ENCODE measurements around the gene STXBP1. TPM values are rescaled to one million over a fixed set of nuclear protein-coding genes. Genes with fewer than 3 reads are reported as not detected.

The STXBP1 gene
- total and polyA plus RNA-seq, 2 donors (not counting 3 experiments of a cell fraction or from before 2014, with no cell fraction given), result 18.8 to 51.3 TPM

DNA sequence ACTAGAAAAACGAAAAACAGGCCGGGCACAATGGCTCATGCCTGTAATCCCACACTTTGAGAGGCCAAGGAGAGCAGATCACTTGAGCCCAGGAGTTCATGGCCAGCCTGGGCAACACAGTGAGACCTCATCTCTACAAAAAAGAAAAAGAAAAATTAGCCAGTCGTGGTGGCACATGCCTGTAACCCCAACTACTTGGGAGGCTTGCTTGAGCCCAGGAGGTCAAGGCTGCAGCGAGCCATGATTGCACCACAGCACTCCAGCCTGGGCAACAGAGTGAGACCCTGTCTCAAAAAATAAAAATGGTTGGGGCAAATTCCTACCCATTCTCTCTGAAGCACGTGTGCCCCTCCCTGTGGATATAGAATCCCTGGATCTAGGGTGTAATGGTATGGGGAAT lies 86.3 kb downstream of the STXBP1 start:
- ChIA-PET POLR2A (no interaction called here), CTCF (interaction anchor here (0.5 to 1.4 kb wide), 3 partner anchors 8 to 96 kb away, joined by 3 read pairs; no protein-coding TSS in a partner anchor)
- H4K20me1 ChIP-seq (replicated peaks; ENCODE audit: control insufficient read depth, extremely low read depth, insufficient read depth, low read length), result no peaks in the 10 kb centered on the region
- intact Hi-C loops (cut with micrococcal nuclease), result loop anchor here (5.0 kb wide), 1 partner anchor 86 kb away; the partner anchor contains the start of gene STXBP1
- no peak overlapping the region for H3K27ac ChIP-seq (ENCODE audit: insufficient read depth, low read depth, low read length)
- H3K4me1 ChIP-seq (ENCODE audit: control insufficient read depth, extremely low read depth, insufficient read depth, low read length), result no peaks in the 10 kb centered on the region
- no peak overlapping the region for H3K4me2 ChIP-seq (ENCODE audit: insufficient read depth, low read length)
- FAIRE-seq, result no peak
- H3K9me1 ChIP-seq (replicated peaks; ENCODE audit: control insufficient read depth, extremely low read depth, insufficient read depth, low read length), result no peaks in the 10 kb centered on the region
- no peaks in the 10 kb centered on the region for H3K36me3 ChIP-seq (ENCODE audit: control insufficient read depth in 2 of 2, extremely low read depth in 1 of 2, insufficient read depth in 2 of 2, low read length in 2 of 2)
- no TSS peak for BruUV-seq (replicated peaks)
- H3K27me3 ChIP-seq (ENCODE audit: control insufficient read depth in 2 of 2, insufficient read depth in 2 of 2, low read length in 2 of 2), result no peaks in the 10 kb centered on the region
- TF ChIP-seq, protein P1, sequence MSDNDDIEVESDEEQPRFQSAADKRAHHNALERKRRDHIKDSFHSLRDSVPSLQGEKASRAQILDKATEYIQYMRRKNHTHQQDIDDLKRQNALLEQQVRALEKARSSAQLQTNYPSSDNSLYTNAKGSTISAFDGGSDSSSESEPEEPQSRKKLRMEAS (IDR thresholded peaks at IDR 0.05; ENCODE audit: insufficient read depth, insufficient read length), result no peak
- TF ChIP-seq JUN (IDR thresholded peaks at IDR 0.05; ENCODE audit: borderline replicate concordance, insufficient read depth, insufficient read length, low read depth), result no peak
- dilution Hi-C loops (cut with MboI; ENCODE audit: extremely low pct_ligation_motif_present, low sequenced_read_pairs), result no loop called here
- no peak for DNase-seq (ENCODE audit: low read depth, low spot score)
- no peak overlapping the region for H2AFZ ChIP-seq (ENCODE audit: low read depth, low read length)
- no peaks in the 10 kb centered on the region for H3K9me3 ChIP-seq (replicated peaks; ENCODE audit: control insufficient read depth, insufficient read depth, low read length)
- H3K4me3 ChIP-seq (replicated peaks in 1 of 3; ENCODE audit: insufficient read depth in 1 of 3, low read depth in 1 of 3, low read length in 3 of 3), result no peak overlapping the region
- no peak overlapping the region for H3K9ac ChIP-seq (replicated peaks; ENCODE audit: extremely low read depth, insufficient read depth, low read length)
- H3K79me2 ChIP-seq (ENCODE audit: control insufficient read depth, insufficient read depth, low read length), result no peaks in the 10 kb centered on the region

DNA sequence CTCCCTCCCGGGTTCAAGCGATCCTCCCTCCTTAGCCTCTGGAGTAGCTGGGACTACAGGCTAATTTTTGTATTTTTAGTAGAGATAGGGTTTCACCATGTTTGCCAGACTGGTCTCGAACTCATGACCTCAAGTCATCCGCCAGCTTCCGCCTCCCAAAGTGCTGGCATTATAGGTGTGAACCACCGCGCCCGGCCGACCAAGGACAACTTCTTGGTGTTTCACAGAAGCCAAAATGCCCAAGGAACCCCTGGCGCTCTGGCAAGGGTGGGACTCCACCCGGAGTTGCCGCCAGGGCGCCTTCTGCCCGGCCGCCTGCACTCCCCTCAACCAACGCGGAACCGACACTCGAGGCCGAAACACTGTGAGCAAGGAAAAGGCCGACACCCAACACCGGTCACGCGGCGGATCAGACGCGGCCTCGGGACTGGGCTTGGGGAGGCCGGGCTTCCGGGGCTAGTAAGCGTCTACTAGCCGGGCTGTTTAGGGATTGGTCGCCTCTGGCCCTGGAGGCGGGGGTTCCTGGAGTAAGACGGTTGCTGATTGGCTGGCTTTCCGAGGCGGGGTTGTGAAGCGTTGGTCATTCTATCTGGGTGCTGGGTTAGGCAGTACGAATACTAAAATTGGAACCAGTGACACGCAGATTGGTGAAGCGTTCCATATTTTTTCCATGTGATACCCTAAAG lies 87.1 kb downstream of the STXBP1 start:
- POLR2A ChIA-PET, result no interaction called here

More for the DNA sequence above, 87.1 kb downstream of the STXBP1 start:
- Histone ChIP-seq H3K9me1 (replicated peaks; ENCODE audit: control insufficient read depth, extremely low read depth, insufficient read depth, low read length) (no peaks in the 10 kb centered on the region), H3K9me3 (replicated peaks; ENCODE audit: control insufficient read depth, insufficient read depth, low read length) (no peaks in the 10 kb centered on the region), H3K27ac (ENCODE audit: insufficient read depth, low read depth, low read length) (peak overlapping the region; percentile 35), H3K36me3 (ENCODE audit: control insufficient read depth in 2 of 2, extremely low read depth in 1 of 2, insufficient read depth in 2 of 2, low read length in 2 of 2) (no peaks in the 10 kb centered on the region), H3K9ac (replicated peaks; ENCODE audit: extremely low read depth, insufficient read depth, low read length) (peak overlapping the region; percentile 45), H3K79me2 (ENCODE audit: control insufficient read depth, insufficient read depth, low read length) (no peaks in the 10 kb centered on the region), H4K20me1 (replicated peaks; ENCODE audit: control insufficient read depth, extremely low read depth, insufficient read depth, low read length) (no peaks in the 10 kb centered on the region), H3K4me2 (ENCODE audit: insufficient read depth, low read length) (peak overlapping the region; percentile 67), H2AFZ (ENCODE audit: low read depth, low read length) (peak overlapping the region; percentile 84), H3K4me3 (replicated peaks in 1 of 3; ENCODE audit: insufficient read depth in 1 of 3, low read depth in 1 of 3, low read length in 3 of 3) (peak overlapping the region in 2 of 3 experiments; percentile 17 to 18), H3K4me1 (ENCODE audit: control insufficient read depth, extremely low read depth, insufficient read depth, low read length) (no peaks in the 10 kb centered on the region), H3K27me3 (ENCODE audit: control insufficient read depth in 2 of 2, insufficient read depth in 2 of 2, low read length in 2 of 2) (no peaks in the 10 kb centered on the region)
- FAIRE-seq (peak; percentile 99), DNase-seq (ENCODE audit: low read depth, low spot score) (peak; percentile 97)
- intact Hi-C loops (cut with micrococcal nuclease), result loop anchor here (5.0 kb wide), 1 partner anchor 87 kb away; the partner anchor contains the start of gene STXBP1
- BruUV-seq (replicated peaks), result TSS peak; percentile 78
- dilution Hi-C loops (cut with MboI; ENCODE audit: extremely low pct_ligation_motif_present, low sequenced_read_pairs), result no loop called here
- no peak for TF ChIP-seq MYC (IDR thresholded peaks at IDR 0.05; ENCODE audit: low read depth, low read length)
- no peak for TF ChIP-seq FOS (IDR thresholded peaks at IDR 0.05; ENCODE audit: borderline replicate concordance, insufficient read depth, low read length)
- TF ChIP-seq, protein P1 (IDR thresholded peaks at IDR 0.05; ENCODE audit: insufficient read depth, insufficient read length), result peak; percentile 67
- peak; percentile 62 for TF ChIP-seq POLR2AphosphoS5 (IDR thresholded peaks at IDR 0.05; ENCODE audit: insufficient read depth, low read depth, low read length)
- no peak for TF ChIP-seq GATA2 (IDR thresholded peaks at IDR 0.05; ENCODE audit: insufficient read depth, insufficient read length, low read depth, low read length)
- TF ChIP-seq POLR2A (IDR thresholded peaks at IDR 0.05; ENCODE audit: low read depth, low read length), result peak; percentile 42
- no peak for TF ChIP-seq EZH2 (IDR thresholded peaks at IDR 0.05; ENCODE audit: borderline replicate concordance, low read depth, low read length, severe bottlenecking)
- TF ChIP-seq CTCF (IDR thresholded peaks at IDR 0.05; ENCODE audit: extremely low read depth in 1 of 2, insufficient read depth in 1 of 2, low read depth in 1 of 2, low read length in 2 of 2), result peak in 1 of 2 donors; percentile 10
- no peak for TF ChIP-seq JUN (IDR thresholded peaks at IDR 0.05; ENCODE audit: borderline replicate concordance, insufficient read depth, insufficient read length, low read depth)
- CTCF ChIA-PET, result interaction anchor here (0.5 to 0.7 kb wide), 2 partner anchors 13 to 96 kb away, joined by 3 read pairs; no protein-coding TSS in a partner anchor

Data from endothelial cell of umbilical vein (primary cell).